Calu3 (cell line): Measurements from ENCODE around the gene TSPAN18. TPM values are rescaled to one million over a fixed set of nuclear protein-coding genes. Genes with fewer than 3 reads are reported as not detected.

ENCODE experiments used
- BruUV-seq: library from RNA; stranded (reverse); fragments of 400-500 nt; replicated peaks from 2 replicates; lab custom pipeline; 2021; lab: Mats Ljungman, UMichigan
- CTCF ChIA-PET: fragments of 300-600 bp; sonication (Branson Sonifier 250); formaldehyde crosslinking; loops from one replicate; lab custom pipeline; 2022; ENCODE audit warnings: antibody characterized with exemption; lab: Charles Lee
- DNase-seq: peaks from one replicate; pipeline ENCODE4 v3.0.0; 2022
- H3K27ac Mint-ChIP-seq: one replicate; pipeline ENCODE4 v1.8.0; 2022; ENCODE audit warnings: mixed read lengths; ENCODE audit not compliant: unreplicated experiment
- H3K27me3 Mint-ChIP-seq: one replicate; pipeline ENCODE4 v1.8.0; 2022; ENCODE audit warnings: mixed read lengths; ENCODE audit not compliant: unreplicated experiment
- H3K36me3 Mint-ChIP-seq: one replicate; pipeline ENCODE4 v1.8.0; 2022; ENCODE audit warnings: mild to moderate bottlenecking, moderate library complexity, mixed read lengths; ENCODE audit not compliant: insufficient read depth, unreplicated experiment
- H3K4me1 Mint-ChIP-seq: one replicate; pipeline ENCODE4 v1.8.0; 2022; ENCODE audit warnings: mild to moderate bottlenecking, low read depth, mixed read lengths; ENCODE audit not compliant: unreplicated experiment
- H3K4me3 Mint-ChIP-seq: one replicate; pipeline ENCODE4 v1.8.0; 2022; ENCODE audit warnings: mild to moderate bottlenecking, low read depth, moderate library complexity, mixed read lengths; ENCODE audit not compliant: unreplicated experiment
- H3K9me3 Mint-ChIP-seq: one replicate; pipeline ENCODE4 v1.8.0; 2022; ENCODE audit warnings: low read depth, mixed read lengths; ENCODE audit not compliant: unreplicated experiment
- intact Hi-C: fragments of 100-400 bp; cut with micrococcal nuclease; formaldehyde crosslinking; loops from one replicate; pipeline ENCODE4 v1.10.0; 2022; ENCODE audit not compliant: unreplicated experiment
- total RNA-seq: library from RNA; stranded (reverse); gene quantifications from 2 replicates; pipeline ENCODE4 v1.2.3, GENCODE V29; 2022
- TF ChIP-seq, protein P1 (sequence below): fragments of 200-600 bp; IDR thresholded peaks from one replicate; pipeline ENCODE4 v1.8.0; 2022; ENCODE audit warnings: antibody characterized with exemption; ENCODE audit not compliant: unreplicated experiment

Gene TSPAN18
- total RNA-seq, 1 experiment from 2014 or later, result not detected

DNA sequence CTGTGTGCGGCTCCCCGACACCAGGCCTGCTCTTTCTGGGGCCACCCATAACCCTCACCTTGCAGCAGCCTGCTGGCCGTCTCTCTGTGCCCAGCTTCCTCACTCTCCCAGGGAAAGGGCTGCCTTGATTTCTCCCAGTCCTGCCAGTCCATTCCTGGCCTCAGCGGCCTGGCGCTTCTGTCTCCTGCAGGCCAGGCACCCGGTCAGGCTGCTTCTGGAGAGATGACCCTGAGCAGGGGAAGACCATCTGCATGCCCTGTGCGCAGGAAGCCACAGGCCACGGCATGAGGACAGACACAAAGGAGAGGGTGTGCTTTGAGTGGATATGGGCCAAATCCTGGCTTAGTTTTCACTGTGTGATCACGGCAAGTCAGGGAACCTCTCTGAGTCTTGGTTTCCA is 86.2 kb downstream of the TSPAN18 start:
- H3K36me3 Mint-ChIP-seq, result no peaks in the 10 kb centered on the region
- DNase-seq, result no peak
- H3K9me3 Mint-ChIP-seq, result no peaks in the 10 kb centered on the region
- intact Hi-C loops, result no loop called here
- CTCF ChIA-PET, result no interaction called here
- no peaks in the 10 kb centered on the region for H3K4me1 Mint-ChIP-seq
- no peak overlapping the region for H3K4me3 Mint-ChIP-seq
- no TSS peak for BruUV-seq
- TF ChIP-seq, protein P1, sequence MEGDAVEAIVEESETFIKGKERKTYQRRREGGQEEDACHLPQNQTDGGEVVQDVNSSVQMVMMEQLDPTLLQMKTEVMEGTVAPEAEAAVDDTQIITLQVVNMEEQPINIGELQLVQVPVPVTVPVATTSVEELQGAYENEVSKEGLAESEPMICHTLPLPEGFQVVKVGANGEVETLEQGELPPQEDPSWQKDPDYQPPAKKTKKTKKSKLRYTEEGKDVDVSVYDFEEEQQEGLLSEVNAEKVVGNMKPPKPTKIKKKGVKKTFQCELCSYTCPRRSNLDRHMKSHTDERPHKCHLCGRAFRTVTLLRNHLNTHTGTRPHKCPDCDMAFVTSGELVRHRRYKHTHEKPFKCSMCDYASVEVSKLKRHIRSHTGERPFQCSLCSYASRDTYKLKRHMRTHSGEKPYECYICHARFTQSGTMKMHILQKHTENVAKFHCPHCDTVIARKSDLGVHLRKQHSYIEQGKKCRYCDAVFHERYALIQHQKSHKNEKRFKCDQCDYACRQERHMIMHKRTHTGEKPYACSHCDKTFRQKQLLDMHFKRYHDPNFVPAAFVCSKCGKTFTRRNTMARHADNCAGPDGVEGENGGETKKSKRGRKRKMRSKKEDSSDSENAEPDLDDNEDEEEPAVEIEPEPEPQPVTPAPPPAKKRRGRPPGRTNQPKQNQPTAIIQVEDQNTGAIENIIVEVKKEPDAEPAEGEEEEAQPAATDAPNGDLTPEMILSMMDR, result no peak
- H3K27me3 Mint-ChIP-seq, result peaks cover 76% of the 10 kb centered on the region
- H3K27ac Mint-ChIP-seq, result no peak overlapping the region

- peaks cover 72% of the 10 kb centered on the region for H3K27me3 Mint-ChIP-seq
- CTCF ChIA-PET, result no interaction called here
- H3K36me3 Mint-ChIP-seq, result no peaks in the 10 kb centered on the region
- no TSS peak for BruUV-seq
- DNase-seq, result no peak
- intact Hi-C loops, result no loop called here
- no peak overlapping the region for H3K4me3 Mint-ChIP-seq
- no peak overlapping the region for H3K27ac Mint-ChIP-seq
- no peaks in the 10 kb centered on the region for H3K4me1 Mint-ChIP-seq
- no peaks in the 10 kb centered on the region for H3K9me3 Mint-ChIP-seq
- TF ChIP-seq, protein P1, result no peak
Observed at GRCh38 chr11:44813401-44813800, 86.6 kb downstream of the TSPAN18 start.

- TF ChIP-seq, protein P1, result no peak
- Mint-ChIP-seq H3K27ac (no peak overlapping the region), H3K27me3 (peaks cover 72% of the 10 kb centered on the region), H3K36me3 (no peaks in the 10 kb centered on the region), H3K4me1 (no peaks in the 10 kb centered on the region), H3K9me3 (no peaks in the 10 kb centered on the region), H3K4me3 (no peak overlapping the region)
- no peak for DNase-seq
- BruUV-seq, result no TSS peak
- intact Hi-C loops, result no loop called here
- CTCF ChIA-PET, result no interaction called here
Observed at GRCh38 chr11:44814881-44815592, 88.3 kb downstream of the TSPAN18 start.

DNA sequence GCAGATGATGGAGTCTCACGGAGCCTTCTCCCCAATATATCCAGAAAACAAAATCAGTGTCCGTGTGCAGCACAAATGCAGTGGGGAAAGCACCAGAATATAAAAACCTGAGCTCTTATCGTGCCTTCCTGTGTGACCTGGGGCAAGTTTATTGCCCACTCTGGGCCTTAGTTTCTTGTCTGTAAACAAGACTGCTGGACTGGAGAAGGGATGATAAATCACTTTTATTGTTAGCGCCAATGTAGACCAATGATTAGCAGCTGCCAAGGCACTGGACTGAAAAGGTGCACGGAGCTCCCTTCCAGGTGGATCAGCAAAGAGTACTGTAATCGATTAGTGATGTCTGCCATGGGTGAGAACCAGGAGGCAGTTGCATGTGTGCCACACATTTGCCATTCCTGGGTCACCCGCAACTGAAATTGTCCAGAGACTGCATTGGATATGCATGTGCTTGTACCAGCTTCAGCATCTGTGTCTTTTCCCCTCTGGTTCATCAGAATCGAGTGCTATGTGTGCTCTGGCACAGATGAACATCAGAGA is 89.2 kb downstream of the TSPAN18 start:
- CTCF ChIA-PET, result interaction anchor here (1.2 kb wide), 1 partner anchor 17 kb away, joined by 3 read pairs; no protein-coding TSS in a partner anchor
- Mint-ChIP-seq H3K27me3 (peaks cover 73% of the 10 kb centered on the region), H3K36me3 (no peaks in the 10 kb centered on the region), H3K4me3 (no peak overlapping the region), H3K4me1 (no peaks in the 10 kb centered on the region), H3K9me3 (no peaks in the 10 kb centered on the region), H3K27ac (no peak overlapping the region)
- TF ChIP-seq, protein P1, result no peak
- intact Hi-C loops, result no loop called here
- BruUV-seq, result no TSS peak
- DNase-seq, result no peak
